H1 (cell line): ENCODE measurements around the gene RNU11. TPM values are rescaled to one million over a fixed set of nuclear protein-coding genes. Genes with fewer than 3 reads are reported as not detected.

Experiments used
- CTCF ChIA-PET: fragments of 300-600 bp; sonication (Branson Sonifier 250); formaldehyde crosslinking; loops from one replicate; lab custom pipeline; 2021; ENCODE audit not compliant: partially characterized antibody; lab: Charles Lee
- POLR2A ChIA-PET: fragments of 300-600 bp; sonication (Branson Sonifier 250); formaldehyde crosslinking; loops from one replicate; lab custom pipeline; 2021; ENCODE audit warnings: inconsistent platforms; ENCODE audit not compliant: partially characterized antibody; lab: Charles Lee
- DNase-seq, 2 experiments: peaks; one replicate each; pipeline versions ENCODE4 v3.0.0 to v3.0.0-alpha.2; 2010 to 2022; ENCODE audit warnings: low spot score in 2 of 2, low read depth in 1 of 2, mixed read lengths in 1 of 2
- FAIRE-seq: peaks from 2 replicates; lab custom pipeline; 2011; peaks lifted over from hg19 to GRCh38; lab: Jason Lieb, UNC
- H2AFZ ChIP-seq: 2 replicates; pipeline ENCODE4 v1.8.1; 2012; ENCODE audit warnings: low read length, inconsistent platforms
- H2AK5ac ChIP-seq: 2 replicates; pipeline ENCODE4 v1.6.1; 2013; ENCODE audit warnings: low read depth, low read length
- H2BK120ac ChIP-seq: replicated peaks from 2 replicates; pipeline ENCODE3; 2013; ENCODE audit warnings: low read depth, low read length, inconsistent platforms
- H2BK12ac ChIP-seq: 2 replicates; pipeline ENCODE4 v1.6.1; 2013; ENCODE audit warnings: low read depth, low read length
- H2BK15ac ChIP-seq: 2 replicates; pipeline ENCODE4 v1.6.1; 2013; ENCODE audit warnings: low read length
- H2BK20ac ChIP-seq: 2 replicates; pipeline ENCODE4 v1.6.1; 2013; ENCODE audit warnings: low read length
- H2BK5ac ChIP-seq: 2 replicates; pipeline ENCODE4 v1.6.1; 2013; ENCODE audit warnings: low read depth, low read length
- H3K14ac ChIP-seq: 2 replicates; pipeline ENCODE4 v1.6.1; 2013; ENCODE audit warnings: inconsistent platforms; ENCODE audit not compliant: insufficient read length
- H3K18ac ChIP-seq: 2 replicates; pipeline ENCODE4 v1.6.1; 2013; ENCODE audit warnings: low read length; ENCODE audit errors: extremely low read depth
- H3K23ac ChIP-seq: 2 replicates; pipeline ENCODE4 v1.6.1; 2013; ENCODE audit warnings: inconsistent platforms; ENCODE audit not compliant: insufficient read length
- H3K23me2 ChIP-seq: 2 replicates; pipeline ENCODE4 v1.6.1; 2013; ENCODE audit warnings: low read depth, low read length
- H3K27ac ChIP-seq: 2 replicates; pipeline ENCODE4 v1.6.1; 2011; ENCODE audit warnings: low read depth, low read length, inconsistent platforms
- H3K27me3 ChIP-seq, 4 experiments: replicated peaks in 1 of 4; 1 replicate in 1 of 4; 2 replicates in 3 of 4; pipeline versions ENCODE4 v1.6.1 to v1.8.1; 2011 to 2013; ENCODE audit warnings: low read length in 3 of 4, mild to moderate bottlenecking in 3 of 4, inconsistent platforms in 2 of 4, mixed read lengths in 2 of 4, moderate library complexity in 1 of 4; ENCODE audit not compliant: control insufficient read depth in 3 of 4, insufficient read depth in 3 of 4; ENCODE audit errors: extremely low read depth in 1 of 4
- H3K36me3 ChIP-seq, 4 experiments: 2 replicates each; pipeline versions ENCODE4 v1.6.1 to v1.8.1; 2011 to 2013; ENCODE audit warnings: mild to moderate bottlenecking in 4 of 4, low read length in 3 of 4, moderate library complexity in 2 of 4, control low read depth in 1 of 4, inconsistent platforms in 1 of 4; ENCODE audit not compliant: insufficient read depth in 4 of 4, control insufficient read depth in 2 of 4
- H3K4ac ChIP-seq: replicated peaks from 2 replicates; pipeline ENCODE3; 2013; ENCODE audit warnings: low read length, low read depth, mixed read lengths, inconsistent platforms; ENCODE audit not compliant: insufficient read length
- H3K4me1 ChIP-seq, 4 experiments: replicated peaks in 1 of 4; 1 replicate in 1 of 4; 2 replicates in 3 of 4; pipeline versions ENCODE4 v1.6.1 to v1.8.1; 2011 to 2013; ENCODE audit warnings: low read length in 3 of 4, inconsistent platforms in 2 of 4, mixed read lengths in 1 of 4; ENCODE audit not compliant: insufficient read depth in 4 of 4, control insufficient read depth in 3 of 4
- H3K4me2 ChIP-seq, 2 experiments: 2 replicates each; pipeline versions ENCODE4 v1.6.1 to v1.8.1; 2011 to 2013; ENCODE audit warnings: low read depth in 2 of 2, low read length in 2 of 2, control low read depth in 1 of 2, inconsistent platforms in 1 of 2, mild to moderate bottlenecking in 1 of 2; ENCODE audit not compliant: insufficient read depth in 1 of 2
- H3K4me3 ChIP-seq, 4 experiments: fragments of 200-600, 300-600 bp in 1 of 4; sonication (generic), shearing (Covaris generic), sonication (Bioruptor Twin) in 1 of 4; 2 replicates each; pipeline versions ENCODE4 v1.5.1 to v1.8.1; 2011 to 2016; ENCODE audit warnings: low read length in 4 of 4, low read depth in 3 of 4, control low read depth in 2 of 4, inconsistent platforms in 2 of 4, mild to moderate bottlenecking in 2 of 4, mixed read lengths in 1 of 4, moderate library complexity in 1 of 4; ENCODE audit not compliant: insufficient read depth in 2 of 4; ENCODE audit errors: extremely low read depth in 1 of 4
- H3K56ac ChIP-seq: replicated peaks from 2 replicates; pipeline ENCODE3; 2013; ENCODE audit warnings: low read depth, mild to moderate bottlenecking, mixed read lengths, low read length, inconsistent platforms; ENCODE audit not compliant: insufficient read length
- H3K79me1 ChIP-seq: 2 replicates; pipeline ENCODE4 v1.6.1; 2013; ENCODE audit warnings: low read depth, low read length, control low read depth
- H3K79me2 ChIP-seq, 2 experiments: 2 replicates each; pipeline versions ENCODE4 v1.6.1 to v1.8.1; 2012 to 2013; ENCODE audit warnings: low read length in 2 of 2, mild to moderate bottlenecking in 2 of 2, inconsistent platforms in 1 of 2; ENCODE audit not compliant: insufficient read depth in 2 of 2, control insufficient read depth in 1 of 2
- H3K9ac ChIP-seq, 4 experiments: replicated peaks in 1 of 4; 1 replicate in 1 of 4; 2 replicates in 3 of 4; pipeline versions ENCODE4 v1.6.1 to v1.8.1; 2011 to 2013; ENCODE audit warnings: low read depth in 3 of 4, low read length in 3 of 4, control low read depth in 2 of 4, mild to moderate bottlenecking in 2 of 4, moderate library complexity in 2 of 4, inconsistent platforms in 1 of 4; ENCODE audit errors: extremely low read depth in 1 of 4
- H3K9me3 ChIP-seq, 2 experiments: 2 replicates each; pipeline versions ENCODE4 v1.6.1 to v1.8.1; 2012 to 2013; ENCODE audit warnings: mild to moderate bottlenecking in 2 of 2, moderate library complexity in 2 of 2, control low read depth in 1 of 2, inconsistent platforms in 1 of 2, low read depth in 1 of 2, low read length in 1 of 2, mixed read lengths in 1 of 2; ENCODE audit not compliant: insufficient read depth in 2 of 2
- H4K20me1 ChIP-seq, 2 experiments: replicated peaks in 1 of 2; 2 replicates each; pipeline versions ENCODE3 to v1.8.1; 2011 to 2013; ENCODE audit warnings: inconsistent platforms in 2 of 2, low read length in 2 of 2, mild to moderate bottlenecking in 1 of 2; ENCODE audit not compliant: insufficient read depth in 2 of 2, control insufficient read depth in 1 of 2
- H4K5ac ChIP-seq: 2 replicates; pipeline ENCODE4 v1.6.1; 2013; ENCODE audit warnings: low read length, low read depth, mixed read lengths, inconsistent platforms; ENCODE audit not compliant: insufficient read length
- H4K8ac ChIP-seq: 2 replicates; pipeline ENCODE4 v1.8.0; 2013; ENCODE audit warnings: mild to moderate bottlenecking, moderate library complexity, low read length, inconsistent platforms; ENCODE audit not compliant: insufficient read depth; ENCODE audit errors: extremely low read depth
- H4K91ac ChIP-seq: replicated peaks from 2 replicates; pipeline ENCODE3; 2013; ENCODE audit warnings: low read length, mixed read lengths, inconsistent platforms; ENCODE audit not compliant: insufficient read length
- ATF2 ChIP-seq: IDR thresholded peaks from 2 replicates; pipeline ENCODE4 v1.6.1; 2012; ENCODE audit warnings: low read length, inconsistent platforms
- CEBPB ChIP-seq: IDR thresholded peaks from 2 replicates; pipeline ENCODE4 v1.6.1; 2012; ENCODE audit warnings: low read depth, low read length
- CTBP2 ChIP-seq: IDR thresholded peaks from 2 replicates; pipeline ENCODE4 v1.7.0; 2011; ENCODE audit warnings: borderline replicate concordance, mild to moderate bottlenecking, moderate library complexity, mixed read lengths, low read length; ENCODE audit not compliant: insufficient read depth, insufficient read length
- CTCF ChIP-seq, 3 experiments: IDR thresholded peaks; 1 replicate in 2 of 3; 2 replicates in 1 of 3; pipeline versions ENCODE4 v1.5.1 to v1.6.1; 2011; ENCODE audit warnings: low read length in 3 of 3, mild to moderate bottlenecking in 3 of 3, inconsistent platforms in 2 of 3, low read depth in 1 of 3, moderate library complexity in 1 of 3; ENCODE audit not compliant: insufficient read depth in 1 of 3; ENCODE audit errors: control extremely low read depth in 1 of 3
- EP300 ChIP-seq, 2 experiments: IDR thresholded peaks; 1 replicate in 1 of 2; 2 replicates in 1 of 2; pipeline ENCODE4 v1.6.1; 2011 to 2012; ENCODE audit warnings: low read depth in 2 of 2, low read length in 2 of 2, mild to moderate bottlenecking in 2 of 2, borderline replicate concordance in 1 of 2, inconsistent platforms in 1 of 2, moderate library complexity in 1 of 2
- FOSL1 ChIP-seq: IDR thresholded peaks from 2 replicates; pipeline ENCODE4 v1.6.1; 2011; ENCODE audit warnings: mild to moderate bottlenecking, low read depth, low read length, moderate library complexity; ENCODE audit not compliant: insufficient read depth
- RAD21 ChIP-seq, 2 experiments: IDR thresholded peaks in 1 of 2; conservative IDR thresholded peaks in 1 of 2; 2 replicates each; pipeline ENCODE4 v1.6.1; 2011; ENCODE audit warnings: low read depth in 2 of 2, low read length in 2 of 2, improper control_type of control experiment in 1 of 2, inconsistent platforms in 1 of 2, mild to moderate bottlenecking in 1 of 2, moderate library complexity in 1 of 2
- WGBS, 2 experiments: shearing (Covaris generic) in 1 of 2; methylation state at CpG; one replicate each; pipeline versions ENCODE4 v1.1.6 to v1.1.7; 2013 to 2015; ENCODE audit warnings: low lambda C conversion rate in 2 of 2, mixed read lengths in 2 of 2, inconsistent platforms in 1 of 2, low coverage in 1 of 2, missing lambda C conversion rate in 1 of 2; ENCODE audit not compliant: insufficient replicate concordance in 2 of 2, insufficient coverage in 1 of 2, insufficient read length in 1 of 2; ENCODE audit errors: extremely low coverage in 1 of 2, missing lambda C conversion rate in 1 of 2; 5-methylcytosine and 5-hydroxymethylcytosine counted together
- polyA plus RNA-seq, 7 experiments: library from polyadenylated mRNA; depleted of rRNA in 3 of 7; stranded (reverse) in 5 of 7; unstranded in 2 of 7; fragments of >200 nt in 5 of 7; fragments of 200-250 nt in 2 of 7; gene quantifications; 1 replicate in 5 of 7; 2 replicates in 1 of 7; 4 replicates in 1 of 7; pipeline versions ENCODE4 v1.2.1 to v1.2.3, GENCODE V29; 2011 to 2013; ENCODE audit warnings: missing spikeins in 2 of 7, mixed read lengths in 2 of 7
- total RNA-seq: library from RNA; stranded (reverse); fragmentation: NEBNext Ultra II Directional; extraction: Animal tissue kit (Norgen Biotek cat#: 25700); gene quantifications from 2 replicates; pipeline ENCODE4 v1.2.1, GENCODE V29; 2021

The RNU11 gene
- total and polyA plus RNA-seq, 2 of the 8 experiments (the other 6 are each of a cell fraction or from before 2014, with no cell fraction given): not detected

DNA sequence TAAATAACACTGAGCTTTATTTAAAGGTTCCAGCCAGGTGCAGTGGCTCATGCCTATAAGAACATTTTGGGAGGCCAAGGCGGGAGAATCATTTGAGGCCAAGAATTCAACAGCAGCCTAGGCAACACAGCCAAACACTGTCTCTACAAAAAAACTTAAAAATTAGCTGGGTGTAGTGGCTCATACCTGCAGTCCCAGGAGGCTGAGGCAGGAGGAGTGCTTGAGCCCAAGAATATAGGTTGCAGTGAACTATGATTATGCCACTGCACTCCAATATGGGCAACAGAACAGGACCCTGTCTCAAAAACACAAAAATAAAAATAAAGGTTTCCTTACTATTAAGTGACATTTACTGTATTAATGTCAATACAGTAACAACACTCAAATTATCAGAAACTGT, 7.6 kb upstream of the RNU11 start:
- no peak overlapping the region for H3K14ac ChIP-seq
- no peak overlapping the region for H2BK15ac ChIP-seq
- no peak overlapping the region for H3K23ac ChIP-seq
- H3K4me2 ChIP-seq: no peak overlapping the region
- no peaks in the 10 kb centered on the region for H3K27me3 ChIP-seq
- no peak overlapping the region for H2BK120ac ChIP-seq
- H2BK12ac ChIP-seq: no peak overlapping the region
- H3K79me2 ChIP-seq: peaks cover 0 to 7% of the 10 kb centered on the region in 2 experiments; a peak in 2 of 4 replicates
- WGBS, 2 experiments: 93% methylated on average over 1 of the region's 1 CpG; no CpG with 5 or more reads in 1 of the 2 experiments
- no peak overlapping the region for H4K8ac ChIP-seq
- ChIA-PET POLR2A (interaction anchor here (0.8 to 9.3 kb wide), 11 partner anchors 8 to 131 kb away, joined by 3 to 132 read pairs (median 3); partner anchors contain the start of genes RCC1, RNU11 and YTHDF2), CTCF (interaction anchor here (0.7 to 1.9 kb wide), 19 partner anchors 11 to 314 kb away, joined by 3 to 9 read pairs (median 3); no protein-coding TSS in a partner anchor)
- H3K4me1 ChIP-seq: peaks cover 0 to 5% (median 1%) of the 10 kb centered on the region in 4 experiments; a peak in 2 of 7 replicates
- H2BK20ac ChIP-seq: no peak overlapping the region
- no peaks in the 10 kb centered on the region for H3K9me3 ChIP-seq
- no peaks in the 10 kb centered on the region for H4K20me1 ChIP-seq
- TF ChIP-seq FOSL1 (no peak), ATF2 (no peak), RAD21 (IDR thresholded peaks at IDR 0.05 in 1 of 2, conservative IDR thresholded peaks at IDR 0.05 in 1 of 2; ENCODE audit: low read depth in 2 of 2, low read length in 2 of 2) (peak in 1 of 2 experiments; percentile 18; a peak in 1 of 4 replicates), CTBP2 (no peak), CEBPB (no peak), CTCF (IDR thresholded peaks at IDR 0.05; ENCODE audit: control extremely low read depth in 1 of 3, insufficient read depth in 1 of 3, low read depth in 1 of 3, low read length in 3 of 3) (peak in 2 of 3 experiments; percentile 20 to 41; a peak in 1 of 4 replicates), EP300 (IDR thresholded peaks at IDR 0.05; ENCODE audit: borderline replicate concordance in 1 of 2, low read depth in 2 of 2, low read length in 2 of 2) (no peak)
- no peak overlapping the region for H4K5ac ChIP-seq
- H3K27ac ChIP-seq: no peak overlapping the region
- no peak overlapping the region for H4K91ac ChIP-seq
- H3K18ac ChIP-seq: no peak overlapping the region
- no peak overlapping the region for H3K56ac ChIP-seq
- no peak overlapping the region for H3K9ac ChIP-seq
- no peak for FAIRE-seq
- H2BK5ac ChIP-seq: no peak overlapping the region
- DNase-seq: no peak
- no peak overlapping the region for H3K4me3 ChIP-seq
- no peak overlapping the region for H2AFZ ChIP-seq
- no peak overlapping the region for H3K4ac ChIP-seq
- peaks cover 6% of the 10 kb centered on the region for H3K23me2 ChIP-seq
- H2AK5ac ChIP-seq: no peak overlapping the region
- H3K79me1 ChIP-seq: no peaks in the 10 kb centered on the region
- no peaks in the 10 kb centered on the region for H3K36me3 ChIP-seq
